GM19463 (cell line): ENCODE measurements around the gene LGR4.

Experiments used
- ATAC-seq: cut with Tn5 transposase; IDR thresholded peaks from one replicate; pipeline ENCODE4 v1.9.1; 2021; ENCODE audit warnings: mild to moderate bottlenecking, moderate library complexity; ENCODE audit not compliant: unreplicated experiment

LGR4 gene

GRCh38 chr11:27406498-27407354 is 65.9 kb downstream of the LGR4 start:
- no peak for ATAC-seq

GRCh38 chr11:27405134-27405533 is 67.5 kb downstream of the LGR4 start:
- no peak for ATAC-seq

GRCh38 chr11:27404427-27404826 is 68.2 kb downstream of the LGR4 start:
- no peak for ATAC-seq

GRCh38 chr11:27403195-27403594 is 69.4 kb downstream of the LGR4 start:
- ATAC-seq: no peak

- no peak for ATAC-seq
Measured at GRCh38 chr11:27402450-27402849, 70.1 kb downstream of the LGR4 start.

GRCh38 chr11:27401833-27402316 is 70.7 kb downstream of the LGR4 start:
- no peak for ATAC-seq

GRCh38 chr11:27401280-27401832 is 71.2 kb downstream of the LGR4 start:
- no peak for ATAC-seq

GRCh38 chr11:27398400-27398770 is 74.2 kb downstream of the LGR4 start:
- no peak for ATAC-seq

GRCh38 chr11:27397624-27398399 is 74.8 kb downstream of the LGR4 start:
- no peak for ATAC-seq

- no peak for ATAC-seq
Measured at GRCh38 chr11:27396259-27396839, 76.2 kb downstream of the LGR4 start.

GRCh38 chr11:27395556-27396258 is 76.9 kb downstream of the LGR4 start:
- no peak for ATAC-seq

GRCh38 chr11:27394781-27395228 is 77.8 kb downstream of the LGR4 start:
- ATAC-seq: no peak

GRCh38 chr11:27392278-27393114 is 80.1 kb downstream of the LGR4 start:
- no peak for ATAC-seq

- ATAC-seq: no peak
Measured at GRCh38 chr11:27391331-27392015, 81.1 kb downstream of the LGR4 start.

- no peak for ATAC-seq
Measured at GRCh38 chr11:27390318-27391295, 82.0 kb downstream of the LGR4 start.

GRCh38 chr11:27388869-27389268 is 83.7 kb downstream of the LGR4 start:
- ATAC-seq: no peak

- no peak for ATAC-seq
Measured at GRCh38 chr11:27388001-27388400, 84.6 kb downstream of the LGR4 start.

GRCh38 chr11:27387362-27387761 is 85.2 kb downstream of the LGR4 start:
- no peak for ATAC-seq
